HUES6 (cell line): Measurements from ENCODE around the gene LCE2C.
"Not testable (repeated sequence)": the region's sequence is repeated elsewhere in the genome, so short reads cannot be mapped to it uniquely, and the experiment has no call there.

ENCODE experiments used
- H3K27ac ChIP-seq: 2 replicates; pipeline ENCODE4 v1.7.0; 2013; ENCODE audit warnings: low read depth, mild to moderate bottlenecking, low read length, inconsistent platforms
- H3K27me3 ChIP-seq: 2 replicates; pipeline ENCODE4 v1.6.1; 2013; ENCODE audit warnings: low read length; ENCODE audit not compliant: control insufficient read depth, insufficient read depth
- H3K36me3 ChIP-seq: 2 replicates; pipeline ENCODE4 v1.6.1; 2013; ENCODE audit warnings: low read length; ENCODE audit not compliant: control insufficient read depth, insufficient read depth
- H3K4me1 ChIP-seq: 2 replicates; pipeline ENCODE4 v1.6.1; 2013; ENCODE audit warnings: low read length; ENCODE audit not compliant: control insufficient read depth, insufficient read depth
- H3K4me3 ChIP-seq: 2 replicates; pipeline ENCODE4 v1.5.1; 2013; ENCODE audit warnings: low read depth, low read length
- H3K9ac ChIP-seq: one replicate; pipeline ENCODE4 v1.6.1; 2013; ENCODE audit warnings: mild to moderate bottlenecking, low read length
- H3K9me3 ChIP-seq: 2 replicates; pipeline ENCODE4 v1.6.1; 2013; ENCODE audit warnings: low read depth, low read length; ENCODE audit not compliant: control insufficient read depth, insufficient read depth

LCE2C gene

GRCh38 chr1:152663098-152663497 is 12.0 kb upstream of the LCE2C start, which contains the start of gene LCE2D:
Gene LCE2D (plus strand): TSS chr1:152663380. CDS start chr1:152664106, 726 bp downstream.
- no peak within 1 kb of the TSS for H3K9ac ChIP-seq
- no peaks in the 10 kb centered on the region for H3K36me3 ChIP-seq
- H3K4me1 ChIP-seq = no peaks in the 10 kb centered on the region
- H3K9me3 ChIP-seq = peaks cover 22% of the 10 kb centered on the region; the same call in 1 of the 2 replicates
- H3K4me3 ChIP-seq = no peak within 1 kb of the TSS
- peaks cover 26% of the 10 kb centered on the region; the same call in 1 of the 2 replicates for H3K27me3 ChIP-seq
- no peak within 1 kb of the TSS for H3K27ac ChIP-seq

- H3K9me3 ChIP-seq = peaks cover 21% of the 10 kb centered on the region; the same call in 1 of the 2 replicates
- H3K4me3 ChIP-seq, H3K27ac ChIP-seq, H3K9ac ChIP-seq, H3K4me1 ChIP-seq, H3K36me3 ChIP-seq: not testable (repeated sequence)
- peaks cover 17% of the 10 kb centered on the region; the same call in 1 of the 2 replicates for H3K27me3 ChIP-seq
Observed at GRCh38 chr1:152666171-152666570, 8.9 kb upstream of the LCE2C start.

- no peak overlapping the region for H3K9ac ChIP-seq
- H3K4me1 ChIP-seq = no peaks in the 10 kb centered on the region
- H3K27me3 ChIP-seq = peaks cover 15% of the 10 kb centered on the region; the same call in 1 of the 2 replicates
- H3K36me3 ChIP-seq = no peaks in the 10 kb centered on the region
- peaks cover 28% of the 10 kb centered on the region; the same call in 1 of the 2 replicates for H3K9me3 ChIP-seq
- no peak overlapping the region for H3K27ac ChIP-seq
- no peak overlapping the region for H3K4me3 ChIP-seq
Observed at GRCh38 chr1:152667648-152668047, 7.4 kb upstream of the LCE2C start.

GRCh38 chr1:152673016-152673415 is 2.1 kb upstream of the LCE2C start:
- Histone ChIP-seq H3K4me3 (no peak overlapping the region), H3K9me3 (peaks cover 11% of the 10 kb centered on the region; the same call in 1 of the 2 replicates), H3K4me1 (no peaks in the 10 kb centered on the region), H3K27me3 (peaks cover 9% of the 10 kb centered on the region; the same call in 1 of the 2 replicates), H3K9ac (no peak overlapping the region), H3K27ac (no peak overlapping the region), H3K36me3 (no peaks in the 10 kb centered on the region)

GRCh38 chr1:152679459-152679858 is 4.4 kb downstream of the LCE2C start:
- Histone ChIP-seq H3K27ac (no peak overlapping the region), H3K4me1 (no peaks in the 10 kb centered on the region), H3K36me3 (no peaks in the 10 kb centered on the region), H3K9me3 (peaks cover 19% of the 10 kb centered on the region; the same call in 1 of the 2 replicates), H3K9ac (no peak overlapping the region), H3K27me3 (peaks cover 22% of the 10 kb centered on the region; the same call in 1 of the 2 replicates), H3K4me3 (no peak overlapping the region)

- Histone ChIP-seq H3K36me3 (no peaks in the 10 kb centered on the region), H3K4me1 (no peaks in the 10 kb centered on the region), H3K27me3 (peaks cover 21% of the 10 kb centered on the region; the same call in 1 of the 2 replicates), H3K4me3 (no peak overlapping the region), H3K9me3 (peaks cover 20% of the 10 kb centered on the region; the same call in 1 of the 2 replicates), H3K27ac (no peak overlapping the region), H3K9ac (no peak overlapping the region)
Observed at GRCh38 chr1:152681616-152682015, 6.5 kb downstream of the LCE2C start.

- Histone ChIP-seq H3K4me3 (no peak overlapping the region), H3K27ac (no peak overlapping the region), H3K9ac (no peak overlapping the region), H3K9me3 (peaks cover 24% of the 10 kb centered on the region; the same call in 1 of the 2 replicates), H3K27me3 (peaks cover 16% of the 10 kb centered on the region; the same call in 1 of the 2 replicates), H3K36me3 (no peaks in the 10 kb centered on the region), H3K4me1 (no peaks in the 10 kb centered on the region)
Observed at GRCh38 chr1:152683846-152684245, 8.8 kb downstream of the LCE2C start.

GRCh38 chr1:152685823-152686222 is 10.7 kb downstream of the LCE2C start, which contains the start of gene LCE2B:
Gene LCE2B (plus strand): TSS chr1:152686123. CDS start chr1:152686844, 721 bp downstream.
- H3K36me3 ChIP-seq, H3K4me3 ChIP-seq, H3K9ac ChIP-seq, H3K27ac ChIP-seq, H3K4me1 ChIP-seq: not testable (repeated sequence)
- Histone ChIP-seq H3K9me3 (peaks cover 17% of the 10 kb centered on the region; the same call in 1 of the 2 replicates), H3K27me3 (peaks cover 11% of the 10 kb centered on the region; the same call in 1 of the 2 replicates)

GRCh38 chr1:152697701-152698600 is 22.9 kb downstream of the LCE2C start, which contains the start of gene LCE2A:
Gene LCE2A (plus strand): TSS chr1:152698345. CDS start chr1:152698902, 557 bp downstream.
- H3K36me3 ChIP-seq = no peaks in the 10 kb centered on the region
- H3K27ac ChIP-seq = no peak within 1 kb of the TSS
- H3K9me3 ChIP-seq = peaks cover 16% of the 10 kb centered on the region; the same call in 1 of the 2 replicates
- H3K27me3 ChIP-seq = peaks cover 7% of the 10 kb centered on the region; the same call in 1 of the 2 replicates
- no peak within 1 kb of the TSS for H3K4me3 ChIP-seq
- no peak within 1 kb of the TSS for H3K9ac ChIP-seq
- H3K4me1 ChIP-seq = no peaks in the 10 kb centered on the region

- no peak overlapping the region for H3K9ac ChIP-seq
- no peak overlapping the region for H3K4me3 ChIP-seq
- no peaks in the 10 kb centered on the region for H3K36me3 ChIP-seq
- no peak overlapping the region for H3K27ac ChIP-seq
- peaks cover 7% of the 10 kb centered on the region; the same call in 1 of the 2 replicates for H3K27me3 ChIP-seq
- peaks cover 16% of the 10 kb centered on the region; the same call in 1 of the 2 replicates for H3K9me3 ChIP-seq
- H3K4me1 ChIP-seq = no peaks in the 10 kb centered on the region
Observed at GRCh38 chr1:152699746-152700145, 24.7 kb downstream of the LCE2C start.

GRCh38 chr1:152707860-152708259 is 32.8 kb downstream of the LCE2C start, which contains the start of gene LCE4A:
Gene LCE4A (plus strand): TSS chr1:152708160. CDS start chr1:152709076, 916 bp downstream.
- H3K9ac ChIP-seq = no peak within 1 kb of the TSS
- H3K4me3 ChIP-seq = no peak within 1 kb of the TSS
- peaks cover 16% of the 10 kb centered on the region; the same call in 1 of the 2 replicates for H3K9me3 ChIP-seq
- H3K36me3 ChIP-seq = no peaks in the 10 kb centered on the region
- no peaks in the 10 kb centered on the region for H3K4me1 ChIP-seq
- no peak within 1 kb of the TSS for H3K27ac ChIP-seq
- H3K27me3 ChIP-seq = no peaks in the 10 kb centered on the region; the same call in 1 of the 2 replicates
